Breast epithelium (tissue), 3 donors: ENCODE results near the gene LRRC61.

ENCODE experiments used
- CTCF ChIP-seq, 3 donors: fragments of 450-650 bp; IDR thresholded peaks; one replicate each; pipeline ENCODE4 v1.5.1; 2016 to 2017; ENCODE audit warnings: antibody characterized with exemption in 3 of 3, mild to moderate bottlenecking in 3 of 3, moderate library complexity in 3 of 3
- POLR2A ChIP-seq: fragments of 450-650 bp; IDR thresholded peaks from one replicate; pipeline ENCODE4 v1.6.1; 2016; ENCODE audit warnings: antibody characterized with exemption, mild to moderate bottlenecking, moderate library complexity
- POLR2AphosphoS5 ChIP-seq, 3 donors: sonication (generic); formaldehyde crosslinking; IDR thresholded peaks; one replicate each; pipeline ENCODE4 v1.6.1; 2017; ENCODE audit warnings: antibody characterized with exemption in 3 of 3

GRCh38 chr7:150338166-150338829, 15.1 kb downstream of the LRRC61 start:
- TF ChIP-seq CTCF (IDR thresholded peaks at IDR 0.05) (no peak), POLR2AphosphoS5 (IDR thresholded peaks at IDR 0.05) (no peak), POLR2A (no peak)
